B cell (primary cell): ENCODE results near the gene CXorf65.

Source experiments
- CTCF ChIP-seq: fragments of 200-600 bp; IDR thresholded peaks from one replicate; pipeline ENCODE4 v1.8.0; 2022; ENCODE audit warnings: antibody characterized with exemption, mild to moderate bottlenecking
- EZH2 ChIP-seq: IDR thresholded peaks from 2 replicates; pipeline ENCODE4 v1.6.1; 2012; ENCODE audit warnings: borderline replicate concordance, low read depth, mild to moderate bottlenecking, moderate library complexity, low read length; ENCODE audit not compliant: insufficient read depth, poor library complexity, severe bottlenecking

GRCh38 chrX:71099736-71100135, 6.8 kb downstream of the CXorf65 start:
- TF ChIP-seq CTCF (no peak), EZH2 (no peak)
